ENCODE data around the gene ITGB3. TPM values are rescaled to one million over a fixed set of nuclear protein-coding genes. Genes with fewer than 3 reads are reported as not detected.

ITGB3 gene
- total and polyA plus RNA-seq, 2 of the 8 experiments (the other 6 are each of a cell fraction or from before 2014, with no cell fraction given): 0.08 to 0.09 TPM

- H3K79me1 ChIP-seq (ENCODE audit: low read depth, low read length): no peaks in the 10 kb centered on the region
- no peaks in the 10 kb centered on the region for H3K79me2 ChIP-seq (ENCODE audit: control insufficient read depth in 1 of 2, insufficient read depth in 2 of 2, low read length in 2 of 2)
- H4K5ac ChIP-seq (ENCODE audit: insufficient read length, low read depth, low read length): no peak overlapping the region
- WGBS, 2 experiments (ENCODE audit: extremely low coverage in 1 of 2, insufficient coverage in 1 of 2, insufficient read length in 1 of 2, insufficient replicate concordance in 2 of 2, low coverage in 1 of 2, low lambda C conversion rate in 2 of 2, missing lambda C conversion rate in 1 of 2): 82% methylated on average over 6 of the region's 6 CpGs; no CpG with 5 or more reads in 1 of the 2 experiments
- ChIA-PET POLR2A (ENCODE audit: partially characterized antibody) (interaction anchor here (0.9 kb wide), 1 partner anchor 119 kb away, joined by 3 read pairs; the partner anchor contains the start of gene EFCAB13), CTCF (ENCODE audit: partially characterized antibody) (no interaction called here)
- no peak overlapping the region for H3K4ac ChIP-seq (replicated peaks; ENCODE audit: insufficient read length, low read depth, low read length)
- no peak overlapping the region for H3K9ac ChIP-seq (replicated peaks in 1 of 4; ENCODE audit: extremely low read depth in 1 of 4, low read depth in 3 of 4, low read length in 3 of 4)
- no peak overlapping the region for H4K91ac ChIP-seq (replicated peaks; ENCODE audit: insufficient read length, low read length)
- H2BK5ac ChIP-seq (ENCODE audit: low read depth, low read length): no peak overlapping the region
- H2BK12ac ChIP-seq (ENCODE audit: low read depth, low read length): no peak overlapping the region
- no peak overlapping the region for H3K14ac ChIP-seq (ENCODE audit: insufficient read length)
- peaks cover 0 to 3% (median 1%) of the 10 kb centered on the region in 4 experiments; a peak in 2 of 7 replicates for H3K4me1 ChIP-seq (replicated peaks in 1 of 4; ENCODE audit: control insufficient read depth in 3 of 4, insufficient read depth in 4 of 4, low read length in 3 of 4)
- peak overlapping the region; percentile 77 for H2AFZ ChIP-seq (ENCODE audit: low read length)
- no peak overlapping the region for H3K4me3 ChIP-seq (ENCODE audit: extremely low read depth in 1 of 4, insufficient read depth in 2 of 4, low read depth in 3 of 4, low read length in 4 of 4)
- no peaks in the 10 kb centered on the region; a peak in 1 of 7 replicates for H3K27me3 ChIP-seq (replicated peaks in 1 of 4; ENCODE audit: control insufficient read depth in 3 of 4, extremely low read depth in 1 of 4, insufficient read depth in 3 of 4, low read length in 3 of 4)
- FAIRE-seq: no peak
- no peaks in the 10 kb centered on the region for H3K9me3 ChIP-seq (ENCODE audit: insufficient read depth in 2 of 2, low read depth in 1 of 2, low read length in 1 of 2)
- no peak overlapping the region for H3K23ac ChIP-seq (ENCODE audit: insufficient read length)
- no peak overlapping the region for H2BK15ac ChIP-seq (ENCODE audit: low read length)
- no peak overlapping the region for H4K8ac ChIP-seq (ENCODE audit: extremely low read depth, insufficient read depth, low read length)
- H3K36me3 ChIP-seq (ENCODE audit: control insufficient read depth in 2 of 4, insufficient read depth in 4 of 4, low read length in 3 of 4): no peaks in the 10 kb centered on the region
- no peak overlapping the region for H2BK20ac ChIP-seq (ENCODE audit: low read length)
- H3K18ac ChIP-seq (ENCODE audit: extremely low read depth, low read length): no peak overlapping the region
- no peak overlapping the region for H2AK5ac ChIP-seq (ENCODE audit: low read depth, low read length)
- H3K4me2 ChIP-seq (ENCODE audit: insufficient read depth in 1 of 2, low read depth in 2 of 2, low read length in 2 of 2): peak overlapping the region in 1 of 2 experiments; percentile 6; a peak in 1 of 4 replicates
- no peak overlapping the region for H2BK120ac ChIP-seq (replicated peaks; ENCODE audit: low read depth, low read length)
- no peaks in the 10 kb centered on the region for H4K20me1 ChIP-seq (replicated peaks in 1 of 2; ENCODE audit: control insufficient read depth in 1 of 2, insufficient read depth in 2 of 2, low read length in 2 of 2)
- no peak overlapping the region for H3K27ac ChIP-seq (ENCODE audit: low read depth, low read length)
- H3K23me2 ChIP-seq (ENCODE audit: low read depth, low read length): peaks cover 2% of the 10 kb centered on the region; the same call in 1 of the 2 replicates
- H3K56ac ChIP-seq (replicated peaks; ENCODE audit: insufficient read length, low read depth, low read length): no peak overlapping the region
- DNase-seq (ENCODE audit: low read depth in 1 of 2, low spot score in 2 of 2): no peak
- TF ChIP-seq, protein P1, sequence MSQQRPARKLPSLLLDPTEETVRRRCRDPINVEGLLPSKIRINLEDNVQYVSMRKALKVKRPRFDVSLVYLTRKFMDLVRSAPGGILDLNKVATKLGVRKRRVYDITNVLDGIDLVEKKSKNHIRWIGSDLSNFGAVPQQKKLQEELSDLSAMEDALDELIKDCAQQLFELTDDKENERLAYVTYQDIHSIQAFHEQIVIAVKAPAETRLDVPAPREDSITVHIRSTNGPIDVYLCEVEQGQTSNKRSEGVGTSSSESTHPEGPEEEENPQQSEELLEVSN (IDR thresholded peaks at IDR 0.05): no peak
- TF ChIP-seq, protein P2, sequence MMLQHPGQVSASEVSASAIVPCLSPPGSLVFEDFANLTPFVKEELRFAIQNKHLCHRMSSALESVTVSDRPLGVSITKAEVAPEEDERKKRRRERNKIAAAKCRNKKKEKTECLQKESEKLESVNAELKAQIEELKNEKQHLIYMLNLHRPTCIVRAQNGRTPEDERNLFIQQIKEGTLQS (IDR thresholded peaks at IDR 0.05; ENCODE audit: insufficient read depth, low read depth, low read length): no peak
- no peak for TF ChIP-seq RXRA (IDR thresholded peaks at IDR 0.05; ENCODE audit: insufficient read depth, low read depth, low read length)
- TF ChIP-seq EGR1 (IDR thresholded peaks at IDR 0.05; ENCODE audit: borderline replicate concordance, low read depth, low read length): no peak
- no peak for TF ChIP-seq KDM5A (IDR thresholded peaks at IDR 0.05; ENCODE audit: low read length)
- no peak for TF ChIP-seq POLR2AphosphoS5 (IDR thresholded peaks at IDR 0.05; ENCODE audit: low read depth, low read length)
- TF ChIP-seq HDAC2 (IDR thresholded peaks at IDR 0.05; ENCODE audit: borderline replicate concordance in 1 of 2, low read depth in 2 of 2, low read length in 2 of 2): no peak
- no peak for TF ChIP-seq SRF (IDR thresholded peaks at IDR 0.05; ENCODE audit: low read depth, low read length)
- no peak for TF ChIP-seq YY1 (IDR thresholded peaks at IDR 0.05; ENCODE audit: low read depth, low read length)
- TF ChIP-seq SUZ12 (IDR thresholded peaks at IDR 0.05; ENCODE audit: low read length): no peak
- no peak for TF ChIP-seq BACH1 (IDR thresholded peaks at IDR 0.05; ENCODE audit: low read length)
- no peak for TF ChIP-seq KDM4A (IDR thresholded peaks at IDR 0.05; ENCODE audit: low read depth, low read length, severe bottlenecking)
Observed at GRCh38 chr17:47204722-47205418, 48.8 kb upstream of the ITGB3 start.
